ENCODE data around the gene TNFAIP8L1.

TNFAIP8L1 gene

DNA sequence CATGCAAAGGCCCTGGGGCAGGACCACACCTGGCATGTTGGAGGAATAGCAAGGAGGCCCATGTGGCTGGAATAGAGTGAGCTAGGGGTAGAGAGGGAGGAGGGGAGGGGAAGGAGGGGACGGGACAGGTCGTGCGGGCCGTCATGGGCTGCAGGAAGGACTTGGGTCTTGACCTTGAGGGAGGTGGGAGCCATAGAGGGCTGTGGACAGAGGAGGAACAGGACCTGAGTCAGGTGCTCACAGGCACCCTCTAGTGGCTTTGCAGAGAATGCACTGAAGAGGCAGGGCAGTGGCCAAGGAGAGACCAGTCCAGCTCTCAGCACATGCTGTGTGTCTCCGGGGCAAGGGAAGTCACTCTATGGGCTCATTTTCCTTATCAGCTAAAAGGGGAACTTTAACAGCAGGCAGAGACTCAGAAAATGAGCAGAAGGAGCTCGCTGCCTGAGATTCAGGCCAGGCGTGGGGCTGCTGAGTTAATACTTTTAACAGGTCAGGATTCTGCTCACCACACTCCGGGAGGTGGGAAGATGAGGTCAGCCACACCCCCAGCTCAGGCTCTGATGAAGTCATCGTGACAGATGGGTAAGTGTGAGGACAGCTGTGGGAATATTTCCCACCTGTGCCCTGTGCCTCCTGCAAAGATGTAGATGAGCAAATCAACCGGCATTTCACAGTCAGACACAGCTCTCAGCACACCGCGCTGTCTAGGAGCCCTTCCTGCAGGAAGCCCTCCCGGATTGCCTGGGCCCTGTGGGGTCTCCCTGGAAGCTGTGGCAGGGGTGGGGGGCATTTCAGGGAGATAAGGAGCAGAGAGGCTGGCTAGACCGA, 6.0 kb upstream of the TNFAIP8L1 start (continued):
- TF ChIP-seq, protein P1, sequence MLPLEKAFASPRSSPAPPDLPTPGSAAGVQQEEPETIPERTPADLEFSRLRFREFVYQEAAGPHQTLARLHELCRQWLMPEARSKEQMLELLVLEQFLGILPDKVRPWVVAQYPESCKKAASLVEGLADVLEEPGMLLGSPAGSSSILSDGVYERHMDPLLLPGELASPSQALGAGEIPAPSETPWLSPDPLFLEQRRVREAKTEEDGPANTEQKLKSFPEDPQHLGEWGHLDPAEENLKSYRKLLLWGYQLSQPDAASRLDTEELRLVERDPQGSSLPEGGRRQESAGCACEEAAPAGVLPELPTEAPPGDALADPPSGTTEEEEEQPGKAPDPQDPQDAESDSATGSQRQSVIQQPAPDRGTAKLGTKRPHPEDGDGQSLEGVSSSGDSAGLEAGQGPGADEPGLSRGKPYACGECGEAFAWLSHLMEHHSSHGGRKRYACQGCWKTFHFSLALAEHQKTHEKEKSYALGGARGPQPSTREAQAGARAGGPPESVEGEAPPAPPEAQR (tag by site-specific recombination; IDR thresholded peaks at IDR 0.05) = no peak
- TF ChIP-seq ZNF510 (tag by site-specific recombination; IDR thresholded peaks at IDR 0.05; ENCODE audit: insufficient replicate concordance) (no peak), KLF9 (tag by site-specific recombination; IDR thresholded peaks at IDR 0.05; ENCODE audit: low read depth) (no peak; the same call in 1 of the 2 replicates), KLF10 (tag by site-specific recombination; IDR thresholded peaks at IDR 0.05) (peak; percentile 84), GLIS2 (tag by site-specific recombination; IDR thresholded peaks at IDR 0.05) (peak; percentile 79), ZBTB20 (tag by site-specific recombination; IDR thresholded peaks at IDR 0.05) (no peak), EGR2 (tag by site-specific recombination; IDR thresholded peaks at IDR 0.05; ENCODE audit: low read depth) (peak; percentile 22; the same call in 1 of the 2 replicates), OSR2 (tag by site-specific recombination; IDR thresholded peaks at IDR 0.05) (no peak), ZNF311 (tag by site-specific recombination; IDR thresholded peaks at IDR 0.05; ENCODE audit: borderline replicate concordance) (no peak), ZNF76 (tag by site-specific recombination; IDR thresholded peaks at IDR 0.05; ENCODE audit: borderline replicate concordance, low read depth) (no peak; the same call in 1 of the 2 replicates), ZBTB8A (tag by site-specific recombination; IDR thresholded peaks at IDR 0.05) (no peak), ZNF529 (tag by site-specific recombination; IDR thresholded peaks at IDR 0.05; ENCODE audit: insufficient replicate concordance) (no peak), SP3 (tag by site-specific recombination; IDR thresholded peaks at IDR 0.05) (peak; percentile 55), ZNF600 (tag by site-specific recombination; IDR thresholded peaks at IDR 0.05) (peak; percentile 68; the same call in 1 of the 2 replicates), ZNF133 (tag by site-specific recombination; IDR thresholded peaks at IDR 0.05) (no peak), ZNF157 (tag by site-specific recombination; IDR thresholded peaks at IDR 0.05) (no peak), GLI2 (tag by site-specific recombination; IDR thresholded peaks at IDR 0.05; ENCODE audit: borderline replicate concordance, low read depth) (no peak), ZNF239 (tag by site-specific recombination; IDR thresholded peaks at IDR 0.05) (no peak), ZNF16 (tag by site-specific recombination; IDR thresholded peaks at IDR 0.05; ENCODE audit: low read depth) (peak; percentile 100), ZNF174 (tag by site-specific recombination; IDR thresholded peaks at IDR 0.05) (no peak), ZNF155 (tag by site-specific recombination; IDR thresholded peaks at IDR 0.05) (no peak), ZNF114 (tag by site-specific recombination; IDR thresholded peaks at IDR 0.05) (no peak), ZNF423 (tag by site-specific recombination; IDR thresholded peaks at IDR 0.05) (no peak), ZNF24 (tag by site-specific recombination; IDR thresholded peaks at IDR 0.05) (no peak), ZEB2 (tag by site-specific recombination; IDR thresholded peaks at IDR 0.05) (peak; percentile 79), ZNF132 (tag by site-specific recombination; IDR thresholded peaks at IDR 0.05; ENCODE audit: borderline replicate concordance) (no peak), ZNF416 (tag by site-specific recombination; IDR thresholded peaks at IDR 0.05) (no peak), ZNF274 (IDR thresholded peaks at IDR 0.05; ENCODE audit: low read length) (no peak), ZNF274 (tag by site-specific recombination; IDR thresholded peaks at IDR 0.05; ENCODE audit: borderline replicate concordance) (no peak)
- TF ChIP-seq, protein P2, sequence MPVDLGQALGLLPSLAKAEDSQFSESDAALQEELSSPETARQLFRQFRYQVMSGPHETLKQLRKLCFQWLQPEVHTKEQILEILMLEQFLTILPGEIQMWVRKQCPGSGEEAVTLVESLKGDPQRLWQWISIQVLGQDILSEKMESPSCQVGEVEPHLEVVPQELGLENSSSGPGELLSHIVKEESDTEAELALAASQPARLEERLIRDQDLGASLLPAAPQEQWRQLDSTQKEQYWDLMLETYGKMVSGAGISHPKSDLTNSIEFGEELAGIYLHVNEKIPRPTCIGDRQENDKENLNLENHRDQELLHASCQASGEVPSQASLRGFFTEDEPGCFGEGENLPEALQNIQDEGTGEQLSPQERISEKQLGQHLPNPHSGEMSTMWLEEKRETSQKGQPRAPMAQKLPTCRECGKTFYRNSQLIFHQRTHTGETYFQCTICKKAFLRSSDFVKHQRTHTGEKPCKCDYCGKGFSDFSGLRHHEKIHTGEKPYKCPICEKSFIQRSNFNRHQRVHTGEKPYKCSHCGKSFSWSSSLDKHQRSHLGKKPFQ (tag by site-specific recombination; IDR thresholded peaks at IDR 0.05) = no peak
- TF ChIP-seq, protein P3, sequence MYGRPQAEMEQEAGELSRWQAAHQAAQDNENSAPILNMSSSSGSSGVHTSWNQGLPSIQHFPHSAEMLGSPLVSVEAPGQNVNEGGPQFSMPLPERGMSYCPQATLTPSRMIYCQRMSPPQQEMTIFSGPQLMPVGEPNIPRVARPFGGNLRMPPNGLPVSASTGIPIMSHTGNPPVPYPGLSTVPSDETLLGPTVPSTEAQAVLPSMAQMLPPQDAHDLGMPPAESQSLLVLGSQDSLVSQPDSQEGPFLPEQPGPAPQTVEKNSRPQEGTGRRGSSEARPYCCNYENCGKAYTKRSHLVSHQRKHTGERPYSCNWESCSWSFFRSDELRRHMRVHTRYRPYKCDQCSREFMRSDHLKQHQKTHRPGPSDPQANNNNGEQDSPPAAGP (tag by site-specific recombination; IDR thresholded peaks at IDR 0.05) = 0 out of 2 replicates have a peak, but pooled peaks have one; percentile 40
- TF ChIP-seq, protein P4, sequence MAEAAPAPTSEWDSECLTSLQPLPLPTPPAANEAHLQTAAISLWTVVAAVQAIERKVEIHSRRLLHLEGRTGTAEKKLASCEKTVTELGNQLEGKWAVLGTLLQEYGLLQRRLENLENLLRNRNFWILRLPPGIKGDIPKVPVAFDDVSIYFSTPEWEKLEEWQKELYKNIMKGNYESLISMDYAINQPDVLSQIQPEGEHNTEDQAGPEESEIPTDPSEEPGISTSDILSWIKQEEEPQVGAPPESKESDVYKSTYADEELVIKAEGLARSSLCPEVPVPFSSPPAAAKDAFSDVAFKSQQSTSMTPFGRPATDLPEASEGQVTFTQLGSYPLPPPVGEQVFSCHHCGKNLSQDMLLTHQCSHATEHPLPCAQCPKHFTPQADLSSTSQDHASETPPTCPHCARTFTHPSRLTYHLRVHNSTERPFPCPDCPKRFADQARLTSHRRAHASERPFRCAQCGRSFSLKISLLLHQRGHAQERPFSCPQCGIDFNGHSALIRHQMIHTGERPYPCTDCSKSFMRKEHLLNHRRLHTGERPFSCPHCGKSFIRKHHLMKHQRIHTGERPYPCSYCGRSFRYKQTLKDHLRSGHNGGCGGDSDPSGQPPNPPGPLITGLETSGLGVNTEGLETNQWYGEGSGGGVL (tag by site-specific recombination; IDR thresholded peaks at IDR 0.05) = no peak
- TF ChIP-seq, protein P5, sequence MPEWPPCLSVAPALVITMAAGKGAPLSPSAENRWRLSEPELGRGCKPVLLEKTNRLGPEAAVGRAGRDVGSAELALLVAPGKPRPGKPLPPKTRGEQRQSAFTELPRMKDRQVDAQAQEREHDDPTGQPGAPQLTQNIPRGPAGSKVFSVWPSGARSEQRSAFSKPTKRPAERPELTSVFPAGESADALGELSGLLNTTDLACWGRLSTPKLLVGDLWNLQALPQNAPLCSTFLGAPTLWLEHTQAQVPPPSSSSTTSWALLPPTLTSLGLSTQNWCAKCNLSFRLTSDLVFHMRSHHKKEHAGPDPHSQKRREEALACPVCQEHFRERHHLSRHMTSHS (tag by site-specific recombination; IDR thresholded peaks at IDR 0.05) = no peak
- TF ChIP-seq, protein P6, sequence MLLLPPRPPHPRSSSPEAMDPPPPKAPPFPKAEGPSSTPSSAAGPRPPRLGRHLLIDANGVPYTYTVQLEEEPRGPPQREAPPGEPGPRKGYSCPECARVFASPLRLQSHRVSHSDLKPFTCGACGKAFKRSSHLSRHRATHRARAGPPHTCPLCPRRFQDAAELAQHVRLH (tag by site-specific recombination; IDR thresholded peaks at IDR 0.05) = peak; percentile 99

Data from HEK293 (cell line).